Stimulated activated CD8-positive, alpha-beta memory T cell treated with anti-CD3 and anti-CD28 coated beads, Interleukin-15, amount 100 ng/mL, for 4 hours (primary cell): ENCODE data around the gene IL22RA1.

Experiments used
- DNase-seq, 2 donors: peaks; one replicate each; pipeline ENCODE4 v3.0.0-alpha.2; 2020; ENCODE audit warnings: low read depth in 2 of 2

The IL22RA1 gene, protein sequence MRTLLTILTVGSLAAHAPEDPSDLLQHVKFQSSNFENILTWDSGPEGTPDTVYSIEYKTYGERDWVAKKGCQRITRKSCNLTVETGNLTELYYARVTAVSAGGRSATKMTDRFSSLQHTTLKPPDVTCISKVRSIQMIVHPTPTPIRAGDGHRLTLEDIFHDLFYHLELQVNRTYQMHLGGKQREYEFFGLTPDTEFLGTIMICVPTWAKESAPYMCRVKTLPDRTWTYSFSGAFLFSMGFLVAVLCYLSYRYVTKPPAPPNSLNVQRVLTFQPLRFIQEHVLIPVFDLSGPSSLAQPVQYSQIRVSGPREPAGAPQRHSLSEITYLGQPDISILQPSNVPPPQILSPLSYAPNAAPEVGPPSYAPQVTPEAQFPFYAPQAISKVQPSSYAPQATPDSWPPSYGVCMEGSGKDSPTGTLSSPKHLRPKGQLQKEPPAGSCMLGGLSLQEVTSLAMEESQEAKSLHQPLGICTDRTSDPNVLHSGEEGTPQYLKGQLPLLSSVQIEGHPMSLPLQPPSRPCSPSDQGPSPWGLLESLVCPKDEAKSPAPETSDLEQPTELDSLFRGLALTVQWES

GRCh38 chr1:24142546-24143534, at the start of gene IL22RA1:
IL22RA1 (minus strand) TSS chr1:24143140; CDS start chr1:24143082, 58 bp downstream.
- no peak for DNase-seq

DNA sequence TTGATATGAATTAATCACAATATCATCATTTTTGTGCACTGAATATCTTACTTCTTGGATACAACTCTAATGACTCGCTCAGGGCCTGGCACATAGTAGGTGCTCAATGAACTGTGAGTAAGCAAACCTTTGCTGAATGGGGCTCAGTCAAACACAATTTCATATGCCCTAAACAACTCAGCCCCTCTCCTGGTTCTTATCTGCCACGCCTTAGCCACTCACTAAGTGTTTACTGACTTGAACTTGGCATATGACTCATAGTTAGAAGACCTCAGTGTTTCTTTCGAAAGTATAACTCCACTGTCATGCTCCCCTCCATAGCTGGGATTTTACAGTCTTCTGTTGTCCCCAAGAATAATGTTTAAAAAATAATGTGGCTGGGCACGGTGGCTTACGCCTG, 48.9 kb upstream of the IL22RA1 start:
- DNase-seq: no peak

DNA sequence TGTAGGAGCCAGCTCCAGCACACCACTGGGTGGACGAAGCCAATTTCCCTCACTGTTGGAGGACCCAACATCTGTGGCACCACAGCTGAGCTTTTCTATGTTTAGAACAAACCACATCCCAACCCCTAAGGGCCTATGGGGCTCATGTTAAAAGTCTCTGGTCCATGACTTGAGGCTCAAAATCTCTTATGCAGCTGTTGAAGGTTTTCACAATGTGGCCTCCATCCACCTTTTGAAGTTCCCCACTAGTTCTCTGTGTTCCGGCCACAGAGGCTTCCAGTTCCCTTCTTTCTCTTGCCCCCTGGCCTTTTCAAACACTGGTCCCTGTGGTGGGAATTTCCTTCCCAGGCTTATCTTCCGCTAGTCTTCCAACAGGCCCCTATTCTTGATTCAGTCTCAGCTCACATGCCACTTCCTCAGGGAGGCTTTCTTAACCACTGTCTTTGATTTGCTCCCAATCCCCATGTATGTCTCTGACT, 48.1 kb upstream of the IL22RA1 start:
- no peak for DNase-seq

DNA sequence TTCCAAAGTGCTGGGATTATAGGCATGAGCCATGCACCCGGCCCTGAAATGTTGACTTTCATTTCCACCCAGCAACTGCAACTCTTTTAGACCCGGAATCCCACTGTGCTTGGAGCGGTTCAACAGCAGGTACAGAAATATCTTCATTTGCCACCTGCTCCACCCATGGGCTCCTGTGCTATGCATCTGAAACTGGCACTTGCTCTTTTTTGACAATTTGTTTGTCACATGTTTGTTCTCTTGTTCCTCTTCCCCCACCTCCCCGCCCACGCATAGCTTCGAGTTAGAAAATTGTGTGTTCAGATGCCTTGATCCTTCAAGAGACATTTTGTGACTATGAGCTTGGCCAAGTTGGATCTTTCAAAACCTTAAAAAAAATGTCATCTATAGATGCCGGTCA, 46.6 kb upstream of the IL22RA1 start:
- no peak for DNase-seq

GRCh38 chr1:24186993-24187790, 44.3 kb upstream of the IL22RA1 start, which contains the start of gene IFNLR1:
IFNLR1 (minus strand) TSS chr1:24187289; CDS start chr1:24187248, 41 bp downstream.
- DNase-seq: peak; percentile 49 to 55

- no peak for DNase-seq
Measured at GRCh38 chr1:24186711-24186992, 43.7 kb upstream of the IL22RA1 start.

DNA sequence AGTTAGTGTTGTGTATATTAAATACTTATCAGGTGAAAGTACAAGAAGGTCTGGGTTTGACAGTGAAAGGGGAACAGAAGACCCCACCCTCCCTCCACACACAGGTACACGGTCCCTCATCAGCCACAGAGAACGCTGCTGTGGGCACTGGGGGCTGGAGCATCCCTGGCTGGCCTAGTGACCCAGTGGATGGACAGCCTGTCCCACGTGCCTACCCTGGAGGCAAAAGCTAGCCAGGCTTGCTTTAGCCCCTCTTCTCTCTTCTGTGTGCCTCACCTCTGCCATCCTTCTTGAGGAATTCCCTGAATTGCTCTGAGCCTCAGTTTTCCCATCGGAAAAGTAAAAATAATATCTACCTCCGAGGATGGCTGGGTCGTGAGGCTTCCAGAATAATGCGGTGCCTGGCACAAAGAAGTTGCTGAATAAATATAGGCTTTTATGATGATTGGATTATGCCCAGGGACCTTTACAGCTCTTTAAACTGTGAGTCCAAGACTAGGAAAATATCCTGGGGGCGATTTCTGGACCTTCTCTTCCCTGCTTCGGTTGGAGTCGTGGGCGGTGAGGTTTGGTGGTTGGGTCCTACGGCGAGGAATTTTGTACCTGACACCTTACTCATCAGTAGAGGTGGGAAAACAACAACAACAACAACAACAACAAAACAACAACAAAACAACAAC, 43.2 kb upstream of the IL22RA1 start:
- no peak for DNase-seq

DNA sequence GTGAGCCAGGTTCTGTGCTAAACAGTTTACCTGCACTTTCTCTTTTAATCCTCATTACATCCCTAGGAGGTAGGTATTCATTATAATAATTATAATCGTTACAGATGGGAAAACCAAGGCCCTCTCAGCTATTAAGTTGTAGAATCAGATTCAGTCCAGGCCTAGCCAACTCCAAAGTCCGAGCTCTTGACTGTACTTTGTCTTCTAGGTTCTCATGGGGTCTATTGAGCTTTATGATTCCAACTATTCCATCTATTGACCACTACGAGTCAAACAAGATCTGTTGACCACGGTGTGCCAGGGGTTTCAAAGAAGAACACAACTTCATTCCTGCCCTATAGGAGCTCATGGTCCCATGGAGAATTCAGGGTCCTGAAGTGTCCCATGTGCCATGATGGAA, 42.1 kb upstream of the IL22RA1 start:
- DNase-seq: no peak

GRCh38 chr1:24182061-24182460, 39.1 kb upstream of the IL22RA1 start:
- DNase-seq: no peak

DNA sequence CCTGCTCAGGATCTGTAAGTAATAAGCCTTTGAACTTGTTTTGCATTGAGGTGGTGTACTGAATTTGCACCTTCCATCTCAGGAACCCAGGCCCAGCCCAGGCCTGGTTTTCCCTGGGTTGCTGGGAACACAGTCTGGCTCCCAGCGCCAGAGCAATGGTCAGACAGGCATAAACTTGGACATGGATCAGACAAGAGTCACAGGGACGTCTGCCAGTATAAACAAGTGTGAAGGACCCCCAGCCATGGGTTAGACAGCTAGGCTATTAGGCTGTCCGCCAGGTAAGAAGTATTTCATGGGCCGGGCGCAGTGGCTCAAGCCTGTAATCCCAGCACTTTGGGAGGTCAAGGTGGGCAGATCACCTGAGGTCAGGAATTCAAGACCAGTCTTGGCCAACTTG, 38.7 kb upstream of the IL22RA1 start:
- no peak for DNase-seq

- no peak for DNase-seq
Measured at GRCh38 chr1:24180676-24181075, 37.7 kb upstream of the IL22RA1 start.

DNA sequence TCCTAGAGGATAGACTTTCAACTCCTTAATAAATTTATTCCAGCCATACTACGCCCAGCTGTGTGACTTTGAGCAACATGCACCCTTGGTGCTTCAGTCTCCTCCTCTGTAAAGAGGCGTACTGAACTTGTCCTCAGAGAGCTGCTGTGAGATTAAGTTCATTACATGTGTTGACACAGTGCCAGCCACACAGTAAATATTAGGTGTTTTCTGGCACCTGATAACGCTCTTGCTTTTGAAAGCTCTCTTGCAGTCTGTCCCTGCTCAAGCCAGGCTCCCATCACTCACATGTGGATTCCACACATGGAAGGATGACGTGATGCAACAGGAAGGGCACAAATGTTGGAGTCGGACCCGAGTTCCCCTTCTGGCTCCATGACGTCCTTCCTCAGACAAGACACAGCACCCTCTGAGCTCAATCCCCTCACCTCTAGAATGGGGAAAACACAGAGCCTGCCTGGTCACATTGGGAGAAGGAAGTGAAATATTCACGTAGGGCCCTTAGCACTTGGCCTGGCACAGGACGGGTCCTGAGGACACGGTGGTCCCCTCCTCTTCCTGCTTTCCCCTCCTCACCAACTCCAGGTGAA, 36.4 kb upstream of the IL22RA1 start:
- DNase-seq: no peak

- no peak for DNase-seq
Measured at GRCh38 chr1:24178407-24178806, 35.5 kb upstream of the IL22RA1 start.

DNA sequence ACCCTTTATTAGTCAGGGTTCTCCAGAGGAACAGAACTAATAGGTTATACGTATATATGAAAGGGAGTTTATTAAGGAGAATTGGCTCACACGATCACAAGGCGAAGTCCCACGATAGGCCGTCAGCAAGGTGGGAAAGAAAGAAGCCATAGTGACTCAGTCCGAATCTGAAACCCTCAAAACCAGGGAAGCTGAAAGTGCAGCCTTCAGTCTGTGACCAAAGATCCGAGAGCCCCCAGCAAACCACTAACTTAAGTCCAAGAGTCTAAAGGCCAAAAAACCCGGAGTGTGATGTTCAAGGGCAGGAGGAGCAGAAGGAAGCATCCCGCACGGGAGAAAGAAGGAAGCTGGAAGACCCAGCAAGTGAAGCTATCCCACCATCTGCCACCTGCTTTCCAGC, 34.2 kb upstream of the IL22RA1 start:
- no peak for DNase-seq

DNA sequence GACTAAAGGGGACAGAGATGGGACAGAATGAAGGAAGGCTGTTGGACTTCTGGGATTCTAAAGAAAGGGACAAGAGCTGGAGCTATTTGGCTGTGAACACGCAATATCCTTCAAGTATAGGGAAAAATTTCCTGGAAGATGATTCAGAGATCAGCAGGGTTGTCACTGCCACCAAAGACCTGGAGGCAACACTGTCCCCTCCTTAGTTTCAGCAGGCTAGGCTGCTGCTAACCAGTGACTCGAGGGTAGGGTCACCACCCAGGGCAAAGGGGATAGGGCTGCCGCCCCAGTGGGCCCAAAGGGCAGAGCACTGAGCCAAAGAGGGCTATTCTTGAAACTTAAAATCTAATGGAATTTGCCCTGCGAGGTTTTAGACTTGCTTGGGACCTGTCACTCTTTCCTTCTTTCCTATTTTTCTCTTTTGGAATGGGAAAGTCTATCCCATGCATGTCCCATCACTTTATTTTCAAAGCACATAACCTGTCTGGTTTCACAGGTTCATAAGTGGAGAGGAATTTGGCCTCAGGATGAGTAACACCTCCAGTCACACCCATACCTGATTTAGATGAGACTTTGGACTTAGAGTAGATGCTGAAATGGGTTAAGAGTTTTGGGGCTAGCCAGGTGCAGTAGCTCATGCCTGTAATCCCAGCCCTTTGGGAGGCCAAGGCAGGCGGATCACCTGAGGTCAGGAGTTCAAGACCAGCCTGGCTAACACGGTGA, 32.3 kb upstream of the IL22RA1 start:
- no peak for DNase-seq

- no peak for DNase-seq
Measured at GRCh38 chr1:24173638-24174575, 31.0 kb upstream of the IL22RA1 start.

DNA sequence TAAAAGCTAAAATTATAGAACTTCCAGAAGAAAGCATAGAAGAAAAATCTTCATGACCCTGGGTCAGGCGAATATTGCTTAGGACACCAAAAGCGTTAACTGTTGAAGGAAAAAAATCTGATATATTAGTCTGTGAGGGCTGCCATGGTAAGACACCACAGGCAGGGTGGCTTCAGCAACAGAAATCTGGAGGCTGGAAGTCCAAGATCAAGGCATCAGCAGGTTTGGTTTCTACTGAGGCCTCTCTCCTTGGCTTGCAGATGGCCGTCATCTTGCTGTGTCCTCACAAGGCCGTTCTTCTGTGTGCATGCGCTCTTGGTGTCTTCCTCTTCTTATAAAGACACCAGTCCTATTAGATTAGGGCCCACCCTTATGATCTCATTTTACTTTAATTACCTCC, 29.7 kb upstream of the IL22RA1 start:
- DNase-seq: no peak

GRCh38 chr1:24169286-24169685, 26.3 kb upstream of the IL22RA1 start:
- no peak for DNase-seq

DNA sequence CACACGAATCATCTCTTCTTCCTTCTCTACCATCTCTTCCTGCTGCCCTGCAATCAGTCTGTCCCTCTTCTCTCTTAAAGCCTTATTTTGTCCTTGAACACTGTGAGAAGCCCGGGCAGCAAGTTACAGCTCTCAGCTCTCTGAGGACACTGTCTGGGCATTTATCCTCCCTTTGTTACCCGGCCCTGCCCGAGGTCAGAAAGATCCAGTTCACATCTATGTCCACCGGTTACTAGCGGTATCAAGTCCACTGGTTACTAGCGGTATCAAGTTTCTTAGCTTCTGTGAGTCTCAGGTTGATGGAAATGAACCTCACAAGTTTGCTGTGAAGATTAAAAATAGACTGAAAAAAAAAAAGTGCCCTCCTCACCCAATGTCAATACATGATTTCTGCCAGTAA, 25.3 kb upstream of the IL22RA1 start:
- no peak for DNase-seq
